Fibroblast of pulmonary artery (primary cell): ENCODE results near the gene PTMS.

Source experiments
- DNase-seq: peaks from one replicate; pipeline ENCODE4 v3.0.0-alpha.2; 2010; ENCODE audit warnings: low read depth
- H3K4me3 ChIP-seq: replicated peaks from 2 replicates; pipeline ENCODE4 v1.5.1; 2011; ENCODE audit warnings: low read depth, mild to moderate bottlenecking, control low read depth, low read length, moderate library complexity
- TF ChIP-seq, protein P1 (sequence below): IDR thresholded peaks from 2 replicates; pipeline ENCODE4 v1.5.1; 2011; ENCODE audit warnings: mild to moderate bottlenecking, control low read depth, low read length, inconsistent platforms; ENCODE audit errors: missing control alignments

The PTMS gene

GRCh38 chr12:6819106-6820030 lies 53.2 kb downstream of the PTMS start:
- TF ChIP-seq, protein P1, sequence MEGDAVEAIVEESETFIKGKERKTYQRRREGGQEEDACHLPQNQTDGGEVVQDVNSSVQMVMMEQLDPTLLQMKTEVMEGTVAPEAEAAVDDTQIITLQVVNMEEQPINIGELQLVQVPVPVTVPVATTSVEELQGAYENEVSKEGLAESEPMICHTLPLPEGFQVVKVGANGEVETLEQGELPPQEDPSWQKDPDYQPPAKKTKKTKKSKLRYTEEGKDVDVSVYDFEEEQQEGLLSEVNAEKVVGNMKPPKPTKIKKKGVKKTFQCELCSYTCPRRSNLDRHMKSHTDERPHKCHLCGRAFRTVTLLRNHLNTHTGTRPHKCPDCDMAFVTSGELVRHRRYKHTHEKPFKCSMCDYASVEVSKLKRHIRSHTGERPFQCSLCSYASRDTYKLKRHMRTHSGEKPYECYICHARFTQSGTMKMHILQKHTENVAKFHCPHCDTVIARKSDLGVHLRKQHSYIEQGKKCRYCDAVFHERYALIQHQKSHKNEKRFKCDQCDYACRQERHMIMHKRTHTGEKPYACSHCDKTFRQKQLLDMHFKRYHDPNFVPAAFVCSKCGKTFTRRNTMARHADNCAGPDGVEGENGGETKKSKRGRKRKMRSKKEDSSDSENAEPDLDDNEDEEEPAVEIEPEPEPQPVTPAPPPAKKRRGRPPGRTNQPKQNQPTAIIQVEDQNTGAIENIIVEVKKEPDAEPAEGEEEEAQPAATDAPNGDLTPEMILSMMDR = no peak
- DNase-seq = no peak
- no peak overlapping the region for H3K4me3 ChIP-seq

DNA sequence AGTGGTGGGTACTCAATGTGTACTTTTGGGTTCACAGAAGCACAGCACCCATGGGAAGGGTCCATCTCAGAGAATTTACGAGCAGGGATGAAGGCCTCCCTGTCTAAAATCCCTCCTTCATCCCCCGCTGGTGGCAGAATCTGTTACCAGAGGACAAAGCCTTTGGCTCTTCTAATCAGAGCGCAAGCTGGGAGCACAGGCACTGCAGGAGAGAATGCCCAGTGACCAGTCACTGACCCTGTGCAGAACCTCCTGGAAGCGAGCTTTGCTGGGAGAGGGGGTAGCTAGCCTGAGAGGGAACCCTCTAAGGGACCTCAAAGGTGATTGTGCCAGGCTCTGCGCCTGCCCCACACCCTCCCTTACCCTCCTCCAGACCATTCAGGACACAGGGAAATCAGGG lies 54.0 kb downstream of the PTMS start:
- DNase-seq = no peak
- H3K4me3 ChIP-seq = no peak overlapping the region
- TF ChIP-seq, protein P1 = no peak
